Measurements from ENCODE around the gene COL6A6. TPM values are rescaled to one million over a fixed set of nuclear protein-coding genes. Genes with fewer than 3 reads are reported as not detected.

The COL6A6 gene
- polyA plus RNA-seq, 1 experiment = not detected

DNA sequence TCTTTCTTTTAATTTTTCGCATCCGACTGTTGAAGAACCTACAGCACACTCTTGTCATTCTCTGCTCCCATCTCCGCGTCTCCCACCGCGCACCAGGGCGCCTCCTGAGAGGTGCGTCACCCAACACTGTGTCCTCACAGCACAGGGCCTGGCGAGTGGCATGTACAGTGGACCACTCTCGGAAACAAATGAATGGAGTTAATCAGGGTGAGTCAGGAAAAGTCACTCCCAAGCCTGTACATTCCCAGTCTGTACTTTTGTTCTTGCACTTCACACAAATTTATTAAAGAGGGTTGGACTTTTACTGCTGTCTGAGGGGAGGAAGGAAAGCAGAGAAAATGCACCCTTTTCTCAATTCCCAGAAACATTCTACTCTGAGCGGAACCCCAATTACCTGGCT lies 625 bp downstream of the COL6A6 start:
- no peak for TF ChIP-seq CTCF (IDR thresholded peaks at IDR 0.05; ENCODE audit: low read depth, low read length)
- H3K4me3 ChIP-seq (ENCODE audit: low read depth, low read length) = no peak overlapping the region
- peaks cover 17% of the 10 kb centered on the region for H3K27me3 ChIP-seq (ENCODE audit: control insufficient read depth, insufficient read depth, low read length)
- DNase-seq (ENCODE audit: low read depth, low spot score) = no peak
- ChIA-PET POLR2A (no interaction called here), CTCF (no interaction called here)
- no peaks in the 10 kb centered on the region for H3K9me3 ChIP-seq (ENCODE audit: control insufficient read depth, insufficient read depth, low read length)
- no peak overlapping the region for H3K27ac ChIP-seq (ENCODE audit: low read depth, low read length)

- Histone ChIP-seq H3K9me3 (ENCODE audit: control insufficient read depth, insufficient read depth, low read length) (no peaks in the 10 kb centered on the region), H3K27ac (ENCODE audit: low read depth, low read length) (no peak overlapping the region), H3K4me3 (ENCODE audit: low read depth, low read length) (no peak overlapping the region), H3K27me3 (ENCODE audit: control insufficient read depth, insufficient read depth, low read length) (peaks cover 20% of the 10 kb centered on the region)
- DNase-seq (ENCODE audit: low read depth, low spot score) = no peak
- no peak for TF ChIP-seq CTCF (IDR thresholded peaks at IDR 0.05; ENCODE audit: low read depth, low read length)
- POLR2A ChIA-PET = no interaction called here
- CTCF ChIA-PET = no interaction called here
Observed at GRCh38 chr3:130519754-130520153, 2.8 kb downstream of the COL6A6 start.

DNA sequence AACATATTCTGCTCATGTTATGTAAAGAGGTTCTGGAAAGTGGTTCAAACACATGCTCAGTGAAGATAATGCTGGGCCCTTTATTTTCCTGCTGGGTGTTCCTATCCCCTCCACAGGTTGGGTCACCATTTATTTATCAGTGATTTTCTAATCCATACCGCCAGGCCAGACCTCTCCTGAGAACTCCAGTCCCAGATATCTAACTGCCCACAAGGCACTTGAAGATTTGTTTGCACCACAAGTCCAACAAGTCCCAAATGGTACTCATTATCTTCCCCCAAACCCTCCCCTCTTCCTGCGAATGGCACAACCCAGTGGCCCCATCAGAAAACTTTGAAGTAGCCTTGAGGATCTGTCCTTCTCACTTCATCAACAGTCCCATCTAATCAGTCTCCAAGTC lies 5.4 kb downstream of the COL6A6 start:
- H3K27ac ChIP-seq (ENCODE audit: low read depth, low read length) = no peak overlapping the region
- H3K4me3 ChIP-seq (ENCODE audit: low read depth, low read length) = no peak overlapping the region
- H3K9me3 ChIP-seq (ENCODE audit: control insufficient read depth, insufficient read depth, low read length) = no peaks in the 10 kb centered on the region
- DNase-seq (ENCODE audit: low read depth, low spot score) = no peak
- no peak for TF ChIP-seq CTCF (IDR thresholded peaks at IDR 0.05; ENCODE audit: low read depth, low read length)
- ChIA-PET POLR2A (no interaction called here), CTCF (no interaction called here)
- peaks cover 10% of the 10 kb centered on the region for H3K27me3 ChIP-seq (ENCODE audit: control insufficient read depth, insufficient read depth, low read length)

GRCh38 chr3:130527426-130527825 lies 10.4 kb downstream of the COL6A6 start:
- TF ChIP-seq CTCF (IDR thresholded peaks at IDR 0.05; ENCODE audit: low read depth, low read length) = no peak
- POLR2A ChIA-PET = no interaction called here
- Histone ChIP-seq H3K9me3 (ENCODE audit: control insufficient read depth, insufficient read depth, low read length) (no peaks in the 10 kb centered on the region), H3K27me3 (ENCODE audit: control insufficient read depth, insufficient read depth, low read length) (peaks cover 3% of the 10 kb centered on the region), H3K27ac (ENCODE audit: low read depth, low read length) (no peak overlapping the region), H3K4me3 (ENCODE audit: low read depth, low read length) (no peak overlapping the region)
- CTCF ChIA-PET = interaction anchor here (1.1 kb wide), 1 partner anchor 366 kb away, joined by 3 read pairs; the partner anchor contains the start of gene ATP2C1
- DNase-seq (ENCODE audit: low read depth, low spot score) = no peak

GRCh38 chr3:130528120-130528519 lies 11.1 kb downstream of the COL6A6 start:
- H3K27ac ChIP-seq (ENCODE audit: low read depth, low read length) = no peak overlapping the region
- H3K9me3 ChIP-seq (ENCODE audit: control insufficient read depth, insufficient read depth, low read length) = no peaks in the 10 kb centered on the region
- CTCF ChIA-PET = interaction anchor here (0.5 to 1.1 kb wide), 2 partner anchors 60 to 365 kb away, joined by 3 read pairs; partner anchors contain the start of gene ATP2C1
- DNase-seq (ENCODE audit: low read depth, low spot score) = no peak
- no peak for TF ChIP-seq CTCF (IDR thresholded peaks at IDR 0.05; ENCODE audit: low read depth, low read length)
- POLR2A ChIA-PET = no interaction called here
- H3K4me3 ChIP-seq (ENCODE audit: low read depth, low read length) = no peak overlapping the region
- H3K27me3 ChIP-seq (ENCODE audit: control insufficient read depth, insufficient read depth, low read length) = peaks cover 3% of the 10 kb centered on the region

Data from AG04450 (cell line).